Hepatocyte (in vitro differentiated cells): ENCODE results near the gene ADAR. TPM values are rescaled to one million over a fixed set of nuclear protein-coding genes. Genes with fewer than 3 reads are reported as not detected.

Source experiments
- DNase-seq: peaks from one replicate; pipeline ENCODE4 v3.0.0-alpha.2; 2016; ENCODE audit warnings: low spot score
- H2AFZ ChIP-seq: fragments of 200-600 bp; sonication (generic); 2 replicates; pipeline ENCODE4 v1.6.0; 2016; ENCODE audit warnings: antibody characterized with exemption, mild to moderate bottlenecking
- H3K27ac ChIP-seq: fragments of 200-600 bp; sonication (generic); 2 replicates; pipeline ENCODE4 v1.5.1; 2016; ENCODE audit warnings: mild to moderate bottlenecking
- H3K27me3 ChIP-seq: fragments of 200-600 bp; sonication (generic); 2 replicates; pipeline ENCODE4 v1.6.1; 2016
- H3K36me3 ChIP-seq: fragments of 200-600 bp; sonication (generic); replicated peaks from 2 replicates; pipeline ENCODE4 v1.5.1; 2016; ENCODE audit warnings: low read depth; ENCODE audit not compliant: insufficient read depth
- H3K4me1 ChIP-seq: fragments of 200-600 bp; sonication (generic); 2 replicates; pipeline ENCODE4 v1.5.1; 2016; ENCODE audit warnings: mild to moderate bottlenecking, moderate library complexity; ENCODE audit not compliant: insufficient read depth
- H3K4me2 ChIP-seq: fragments of 200-600 bp; sonication (generic); 2 replicates; pipeline ENCODE4 v1.6.0; 2016
- H3K4me3 ChIP-seq: fragments of 200-600 bp; sonication (generic); 2 replicates; pipeline ENCODE4 v1.5.1; 2016; ENCODE audit warnings: mild to moderate bottlenecking
- H3K79me2 ChIP-seq: fragments of 200-600 bp; sonication (generic); 2 replicates; pipeline ENCODE4 v1.6.0; 2017; ENCODE audit warnings: mild to moderate bottlenecking
- H3K9me2 ChIP-seq: fragments of 200-600 bp; sonication (generic); replicated peaks from 2 replicates; pipeline ENCODE4 v1.6.0; 2017; ENCODE audit warnings: mild to moderate bottlenecking; ENCODE audit not compliant: insufficient read depth
- H3K9me3 ChIP-seq: fragments of 200-600 bp; sonication (generic); 2 replicates; pipeline ENCODE4 v1.5.1; 2016; ENCODE audit warnings: low read depth, mild to moderate bottlenecking
- H4K20me1 ChIP-seq: fragments of 200-600 bp; sonication (generic); 2 replicates; pipeline ENCODE4 v1.6.0; 2016; ENCODE audit warnings: mild to moderate bottlenecking; ENCODE audit not compliant: insufficient read depth, poor library complexity, severe bottlenecking
- CTCF ChIP-seq: fragments of 200-600 bp; sonication (generic); IDR thresholded peaks from 2 replicates; pipeline ENCODE4 v1.5.1; 2016; ENCODE audit warnings: antibody characterized with exemption, mild to moderate bottlenecking; ENCODE audit not compliant: poor library complexity
- EZH2 ChIP-seq: fragments of 200-600 bp; sonication (generic); IDR thresholded peaks from 2 replicates; pipeline ENCODE4 v1.6.1; 2016; ENCODE audit warnings: antibody characterized with exemption, mild to moderate bottlenecking, borderline replicate concordance
- EZH2phosphoT487 ChIP-seq: fragments of 200-600 bp; sonication (generic); IDR thresholded peaks from one replicate; pipeline ENCODE4 v1.6.1; 2018; ENCODE audit warnings: antibody characterized with exemption, mild to moderate bottlenecking, low read depth, moderate library complexity; ENCODE audit not compliant: unreplicated experiment, severe bottlenecking
- WGBS: methylation state at CpG from one replicate; pipeline ENCODE4 v1.1.6; 2016; ENCODE audit warnings: low lambda C conversion rate; ENCODE audit errors: missing lambda C conversion rate; 5-methylcytosine and 5-hydroxymethylcytosine counted together
- polyA plus RNA-seq: library from polyadenylated mRNA; unstranded; fragments of >200 nt; fragmentation: Nextera tagmentation; extraction: Ambion mirVana; gene quantifications from 2 replicates; pipeline ENCODE4 v1.2.1, GENCODE V29; 2016
- total RNA-seq: library from RNA; depleted of rRNA; stranded (reverse); fragments of >200 nt; gene quantifications from 2 replicates; pipeline ENCODE4 v1.2.3, GENCODE V29; 2014

Gene ADAR
- total and polyA plus RNA-seq, 2 experiments from 2014 or later, result 57.4 to 104 TPM

- WGBS, result 23% methylated on average over 10 of the region's 10 CpGs
- no peaks in the 10 kb centered on the region for H3K9me3 ChIP-seq
- H2AFZ ChIP-seq, result peak overlapping the region; percentile 88
- TF ChIP-seq CTCF (no peak), EZH2phosphoT487 (no peak), EZH2 (no peak)
- no peaks in the 10 kb centered on the region for H3K27me3 ChIP-seq
- H3K9me2 ChIP-seq, result no peaks in the 10 kb centered on the region
- H3K36me3 ChIP-seq, result no peaks in the 10 kb centered on the region
- peaks cover 59% of the 10 kb centered on the region for H3K79me2 ChIP-seq
- peak overlapping the region; percentile 89 for H3K27ac ChIP-seq
- H3K4me3 ChIP-seq, result peak overlapping the region; percentile 78
- DNase-seq, result no peak
- peaks cover 9% of the 10 kb centered on the region for H3K4me1 ChIP-seq
- peaks cover 19% of the 10 kb centered on the region for H4K20me1 ChIP-seq
- peak overlapping the region; percentile 91 for H3K4me2 ChIP-seq
Observed at GRCh38 chr1:154626456-154627256, 18.7 kb upstream of the ADAR start.

- Histone ChIP-seq H3K27me3 (no peaks in the 10 kb centered on the region), H3K9me2 (no peaks in the 10 kb centered on the region), H3K4me2 (no peak overlapping the region), H3K27ac (no peak overlapping the region), H2AFZ (no peak overlapping the region), H3K36me3 (no peaks in the 10 kb centered on the region), H3K79me2 (peaks cover 76% of the 10 kb centered on the region), H3K4me3 (no peak overlapping the region), H3K9me3 (no peaks in the 10 kb centered on the region), H4K20me1 (peaks cover 20% of the 10 kb centered on the region), H3K4me1 (peaks cover 9% of the 10 kb centered on the region)
- no peak for TF ChIP-seq EZH2
- 97% methylated on average over 8 of the region's 8 CpGs for WGBS
- DNase-seq, result no peak
Observed at GRCh38 chr1:154624746-154625643, 17.0 kb upstream of the ADAR start.

- no peaks in the 10 kb centered on the region for H3K9me2 ChIP-seq
- no peaks in the 10 kb centered on the region for H3K36me3 ChIP-seq
- peaks cover 9% of the 10 kb centered on the region for H3K4me1 ChIP-seq
- no peak for DNase-seq
- 93% methylated on average over 3 of the region's 3 CpGs for WGBS
- no peak overlapping the region for H3K27ac ChIP-seq
- no peak for TF ChIP-seq CTCF
- TF ChIP-seq EZH2phosphoT487, result no peak
- TF ChIP-seq EZH2, result no peak
- no peaks in the 10 kb centered on the region for H3K27me3 ChIP-seq
- peaks cover 23% of the 10 kb centered on the region for H4K20me1 ChIP-seq
- peaks cover 92% of the 10 kb centered on the region for H3K79me2 ChIP-seq
- no peak overlapping the region for H3K4me2 ChIP-seq
- H2AFZ ChIP-seq, result no peak overlapping the region
- no peaks in the 10 kb centered on the region for H3K9me3 ChIP-seq
- H3K4me3 ChIP-seq, result no peak overlapping the region
Observed at GRCh38 chr1:154623358-154623757, 15.4 kb upstream of the ADAR start.

- Histone ChIP-seq H3K27ac (no peak overlapping the region), H3K27me3 (no peaks in the 10 kb centered on the region), H3K79me2 (peaks cover 100% of the 10 kb centered on the region), H3K4me2 (no peak overlapping the region), H3K4me1 (peaks cover 9% of the 10 kb centered on the region), H2AFZ (no peak overlapping the region), H3K9me3 (no peaks in the 10 kb centered on the region), H3K36me3 (no peaks in the 10 kb centered on the region), H4K20me1 (peaks cover 31% of the 10 kb centered on the region), H3K4me3 (no peak overlapping the region), H3K9me2 (no peaks in the 10 kb centered on the region)
- TF ChIP-seq EZH2, result no peak
- DNase-seq, result no peak
Observed at GRCh38 chr1:154622503-154623039, 14.6 kb upstream of the ADAR start.
